Measurements from ENCODE around the gene GPC6.

The GPC6 gene

DNA sequence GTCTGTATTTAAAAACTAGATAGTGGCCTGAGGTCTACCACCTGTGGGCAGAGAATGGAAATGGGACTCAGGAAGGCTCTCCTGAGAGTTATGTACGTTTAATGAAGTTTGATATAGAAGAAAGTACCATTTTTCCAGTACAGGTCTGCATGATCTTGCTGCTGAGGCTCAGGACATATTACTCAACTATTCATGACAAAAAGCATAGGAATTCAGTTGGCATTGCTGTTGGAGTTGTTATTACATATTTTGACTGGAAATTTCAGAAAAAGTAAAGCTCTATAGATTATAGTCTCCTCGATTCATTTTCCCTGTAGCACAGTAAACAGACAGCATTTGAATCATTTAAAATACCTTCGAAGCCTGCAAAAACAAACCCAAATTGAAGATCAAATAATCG is 783.1 kb downstream of the GPC6 start:
- Histone ChIP-seq H3K27ac (ENCODE audit: low read length) (no peak overlapping the region), H4K20me1 (ENCODE audit: insufficient read depth, low read length) (no peaks in the 10 kb centered on the region), H3K9ac (ENCODE audit: low read length) (no peak overlapping the region), H3K4me2 (ENCODE audit: low read length) (no peak overlapping the region), H3K27me3 (ENCODE audit: low read depth, low read length) (no peaks in the 10 kb centered on the region), H2AFZ (ENCODE audit: low read depth, low read length) (no peak overlapping the region), H3K4me3 (ENCODE audit: low read length) (no peak overlapping the region), H3K9me3 (ENCODE audit: insufficient read depth, low read length) (no peaks in the 10 kb centered on the region), H3K4me1 (ENCODE audit: low read length) (no peaks in the 10 kb centered on the region), H3K36me3 (replicated peaks; ENCODE audit: low read depth, low read length) (no peaks in the 10 kb centered on the region), H3K79me2 (ENCODE audit: low read length) (no peaks in the 10 kb centered on the region)
- no peak for TF ChIP-seq EZH2phosphoT487 (IDR thresholded peaks at IDR 0.05; ENCODE audit: low read depth)
- TF ChIP-seq, protein P1, sequence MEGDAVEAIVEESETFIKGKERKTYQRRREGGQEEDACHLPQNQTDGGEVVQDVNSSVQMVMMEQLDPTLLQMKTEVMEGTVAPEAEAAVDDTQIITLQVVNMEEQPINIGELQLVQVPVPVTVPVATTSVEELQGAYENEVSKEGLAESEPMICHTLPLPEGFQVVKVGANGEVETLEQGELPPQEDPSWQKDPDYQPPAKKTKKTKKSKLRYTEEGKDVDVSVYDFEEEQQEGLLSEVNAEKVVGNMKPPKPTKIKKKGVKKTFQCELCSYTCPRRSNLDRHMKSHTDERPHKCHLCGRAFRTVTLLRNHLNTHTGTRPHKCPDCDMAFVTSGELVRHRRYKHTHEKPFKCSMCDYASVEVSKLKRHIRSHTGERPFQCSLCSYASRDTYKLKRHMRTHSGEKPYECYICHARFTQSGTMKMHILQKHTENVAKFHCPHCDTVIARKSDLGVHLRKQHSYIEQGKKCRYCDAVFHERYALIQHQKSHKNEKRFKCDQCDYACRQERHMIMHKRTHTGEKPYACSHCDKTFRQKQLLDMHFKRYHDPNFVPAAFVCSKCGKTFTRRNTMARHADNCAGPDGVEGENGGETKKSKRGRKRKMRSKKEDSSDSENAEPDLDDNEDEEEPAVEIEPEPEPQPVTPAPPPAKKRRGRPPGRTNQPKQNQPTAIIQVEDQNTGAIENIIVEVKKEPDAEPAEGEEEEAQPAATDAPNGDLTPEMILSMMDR (IDR thresholded peaks at IDR 0.05; ENCODE audit: low read depth, low read length) = no peak

DNA sequence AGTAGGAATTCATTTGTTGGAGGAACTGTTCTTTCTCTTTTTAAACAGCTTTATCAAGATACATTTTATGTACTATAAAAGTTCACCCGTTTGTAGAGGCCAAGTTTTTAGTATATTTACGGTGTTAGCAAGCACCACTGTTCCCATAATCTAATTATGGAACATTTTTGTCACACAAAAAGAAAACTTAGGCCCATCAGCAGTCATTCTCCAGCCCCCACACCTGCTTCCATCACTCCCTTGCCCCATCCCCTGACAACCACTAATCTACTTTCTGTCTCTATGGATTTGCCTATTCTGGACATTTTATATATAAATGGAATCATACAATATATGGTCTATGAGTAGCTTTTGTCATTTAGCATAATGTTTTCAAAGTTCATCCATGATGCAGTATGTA is 787.9 kb downstream of the GPC6 start:
- Histone ChIP-seq H3K4me3 (ENCODE audit: low read length) (no peak overlapping the region), H3K27ac (ENCODE audit: low read length) (no peak overlapping the region), H3K36me3 (replicated peaks; ENCODE audit: low read depth, low read length) (no peaks in the 10 kb centered on the region)

DNA sequence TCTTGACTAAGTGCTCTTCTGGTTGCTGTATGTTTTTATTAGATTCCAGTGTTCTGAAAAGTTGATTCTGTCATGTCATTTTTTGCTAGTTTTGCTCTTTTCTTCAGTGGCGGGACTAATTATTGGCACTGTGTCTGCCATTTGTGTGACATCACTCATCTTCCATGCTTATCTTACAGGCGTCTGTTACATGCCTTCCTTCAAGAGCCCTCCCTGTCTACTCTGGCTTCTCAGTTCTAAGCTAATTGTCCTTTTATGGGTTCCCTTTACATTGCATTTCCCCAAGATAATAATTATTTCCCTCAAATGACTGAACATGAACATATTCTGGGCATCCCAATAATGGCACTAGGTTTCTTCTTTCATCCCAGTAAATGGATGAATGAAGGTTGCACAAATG is 793.8 kb downstream of the GPC6 start:
- Histone ChIP-seq H2AFZ (ENCODE audit: low read depth, low read length) (no peak overlapping the region), H3K36me3 (replicated peaks; ENCODE audit: low read depth, low read length) (no peaks in the 10 kb centered on the region), H3K27me3 (ENCODE audit: low read depth, low read length) (no peaks in the 10 kb centered on the region), H4K20me1 (ENCODE audit: insufficient read depth, low read length) (no peaks in the 10 kb centered on the region), H3K4me1 (ENCODE audit: low read length) (no peaks in the 10 kb centered on the region), H3K4me3 (ENCODE audit: low read length) (no peak overlapping the region), H3K9ac (ENCODE audit: low read length) (no peak overlapping the region), H3K9me3 (ENCODE audit: insufficient read depth, low read length) (no peaks in the 10 kb centered on the region), H3K79me2 (ENCODE audit: low read length) (no peaks in the 10 kb centered on the region), H3K4me2 (ENCODE audit: low read length) (no peak overlapping the region), H3K27ac (ENCODE audit: low read length) (no peak overlapping the region)
- no peak for TF ChIP-seq EZH2phosphoT487 (IDR thresholded peaks at IDR 0.05; ENCODE audit: low read depth)
- TF ChIP-seq, protein P1 (IDR thresholded peaks at IDR 0.05; ENCODE audit: low read depth, low read length) = no peak

More for the DNA sequence above, 787.9 kb downstream of the GPC6 start:
- Histone ChIP-seq H3K79me2 (ENCODE audit: low read length) (no peaks in the 10 kb centered on the region), H3K9me3 (ENCODE audit: insufficient read depth, low read length) (no peaks in the 10 kb centered on the region), H3K27me3 (ENCODE audit: low read depth, low read length) (no peaks in the 10 kb centered on the region), H3K4me1 (ENCODE audit: low read length) (no peaks in the 10 kb centered on the region), H4K20me1 (ENCODE audit: insufficient read depth, low read length) (no peaks in the 10 kb centered on the region), H3K9ac (ENCODE audit: low read length) (no peak overlapping the region), H2AFZ (ENCODE audit: low read depth, low read length) (no peak overlapping the region), H3K4me2 (ENCODE audit: low read length) (no peak overlapping the region)
- TF ChIP-seq, protein P1 (IDR thresholded peaks at IDR 0.05; ENCODE audit: low read depth, low read length) = no peak
- TF ChIP-seq EZH2phosphoT487 (IDR thresholded peaks at IDR 0.05; ENCODE audit: low read depth) = no peak

DNA sequence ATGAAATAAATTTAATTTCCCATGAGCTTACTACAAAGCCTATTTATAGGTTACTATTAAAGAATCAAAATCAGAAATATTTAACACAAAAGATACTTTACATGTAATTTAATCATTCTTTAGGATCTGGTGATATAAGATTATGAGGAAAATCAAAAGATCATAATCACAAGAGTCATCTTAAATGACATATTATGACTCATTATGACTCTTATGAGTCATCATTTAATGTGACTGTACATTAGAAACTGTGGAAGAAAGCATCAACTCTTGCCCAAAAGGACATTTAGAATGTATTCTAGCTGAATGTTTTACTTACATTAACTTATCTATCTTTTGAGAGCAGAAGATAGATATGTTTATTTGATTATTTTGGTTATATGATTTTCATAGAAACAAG is 794.2 kb downstream of the GPC6 start:
- H3K9ac ChIP-seq (ENCODE audit: low read length) = no peak overlapping the region
- H3K27ac ChIP-seq (ENCODE audit: low read length) = no peak overlapping the region
- no peaks in the 10 kb centered on the region for H4K20me1 ChIP-seq (ENCODE audit: insufficient read depth, low read length)
- no peaks in the 10 kb centered on the region for H3K27me3 ChIP-seq (ENCODE audit: low read depth, low read length)
- no peaks in the 10 kb centered on the region for H3K4me1 ChIP-seq (ENCODE audit: low read length)
- TF ChIP-seq, protein P1 (IDR thresholded peaks at IDR 0.05; ENCODE audit: low read depth, low read length) = no peak
- TF ChIP-seq EZH2phosphoT487 (IDR thresholded peaks at IDR 0.05; ENCODE audit: low read depth) = no peak
- no peak overlapping the region for H3K4me2 ChIP-seq (ENCODE audit: low read length)
- H3K4me3 ChIP-seq (ENCODE audit: low read length) = no peak overlapping the region
- no peaks in the 10 kb centered on the region for H3K9me3 ChIP-seq (ENCODE audit: insufficient read depth, low read length)
- H3K79me2 ChIP-seq (ENCODE audit: low read length) = no peaks in the 10 kb centered on the region
- H2AFZ ChIP-seq (ENCODE audit: low read depth, low read length) = no peak overlapping the region
- no peaks in the 10 kb centered on the region for H3K36me3 ChIP-seq (replicated peaks; ENCODE audit: low read depth, low read length)
